Effector memory CD4-positive, alpha-beta T cell (primary cell): ENCODE results near the gene JCAD.

Experiments
- DNase-seq, 3 donors: peaks; one replicate each; pipeline ENCODE4 v3.0.0-alpha.2; 2020
- H3K27ac ChIP-seq: 2 replicates; pipeline ENCODE4 v1.7.0; 2013; ENCODE audit warnings: mild to moderate bottlenecking, low read length, moderate library complexity; ENCODE audit not compliant: insufficient read depth, poor library complexity, severe bottlenecking
- H3K27me3 ChIP-seq: replicated peaks from 2 replicates; pipeline ENCODE4 v1.7.0; 2013; ENCODE audit warnings: mild to moderate bottlenecking, low read length; ENCODE audit not compliant: insufficient read depth, control insufficient read depth, poor library complexity, severe bottlenecking
- H3K36me3 ChIP-seq: 2 replicates; pipeline ENCODE4 v1.7.0; 2013; ENCODE audit warnings: mild to moderate bottlenecking, low read length, moderate library complexity; ENCODE audit not compliant: control insufficient read depth, insufficient read depth
- H3K4me1 ChIP-seq: 2 replicates; pipeline ENCODE4 v1.7.0; 2013; ENCODE audit warnings: low read length, mild to moderate bottlenecking; ENCODE audit not compliant: control insufficient read depth, insufficient read depth, poor library complexity, severe bottlenecking
- H3K4me3 ChIP-seq: 2 replicates; pipeline ENCODE4 v1.7.0; 2013; ENCODE audit warnings: low read length, low read depth, mild to moderate bottlenecking; ENCODE audit not compliant: insufficient read depth, poor library complexity, severe bottlenecking
- H3K9me3 ChIP-seq: 2 replicates; pipeline ENCODE4 v1.7.0; 2013; ENCODE audit warnings: mild to moderate bottlenecking, low read length, moderate library complexity; ENCODE audit not compliant: control insufficient read depth

JCAD gene

GRCh38 chr10:29977171-29977570 lies 82.2 kb downstream of the JCAD start:
- Histone ChIP-seq H3K9me3 (no peaks in the 10 kb centered on the region), H3K4me3 (no peak overlapping the region), H3K4me1 (no peaks in the 10 kb centered on the region), H3K27me3 (no peaks in the 10 kb centered on the region), H3K36me3 (no peaks in the 10 kb centered on the region), H3K27ac (no peak overlapping the region)
- DNase-seq = no peak

GRCh38 chr10:29976134-29976533 lies 83.3 kb downstream of the JCAD start:
- no peak for DNase-seq
- Histone ChIP-seq H3K27ac (no peak overlapping the region), H3K4me3 (no peak overlapping the region), H3K4me1 (no peaks in the 10 kb centered on the region), H3K27me3 (no peaks in the 10 kb centered on the region), H3K9me3 (no peaks in the 10 kb centered on the region), H3K36me3 (no peaks in the 10 kb centered on the region)

GRCh38 chr10:29974773-29975172 lies 84.6 kb downstream of the JCAD start:
- H3K36me3 ChIP-seq = no peaks in the 10 kb centered on the region
- H3K9me3 ChIP-seq = no peaks in the 10 kb centered on the region

GRCh38 chr10:29973921-29974320 lies 85.5 kb downstream of the JCAD start:
- no peak overlapping the region for H3K4me3 ChIP-seq
- H3K36me3 ChIP-seq = no peaks in the 10 kb centered on the region
- no peaks in the 10 kb centered on the region for H3K9me3 ChIP-seq
- H3K4me1 ChIP-seq = no peaks in the 10 kb centered on the region
- DNase-seq = no peak
- no peaks in the 10 kb centered on the region for H3K27me3 ChIP-seq
- no peak overlapping the region for H3K27ac ChIP-seq

More at GRCh38 chr10:29974773-29975172, 84.6 kb downstream of the JCAD start:
- no peaks in the 10 kb centered on the region for H3K4me1 ChIP-seq
- H3K27me3 ChIP-seq = no peaks in the 10 kb centered on the region
- H3K27ac ChIP-seq = no peak overlapping the region
- H3K4me3 ChIP-seq = no peak overlapping the region
- no peak for DNase-seq

- H3K36me3 ChIP-seq = no peaks in the 10 kb centered on the region
- no peaks in the 10 kb centered on the region for H3K9me3 ChIP-seq
- no peak overlapping the region for H3K4me3 ChIP-seq
- no peak for DNase-seq
- no peak overlapping the region for H3K27ac ChIP-seq
- no peaks in the 10 kb centered on the region for H3K27me3 ChIP-seq
- H3K4me1 ChIP-seq = no peaks in the 10 kb centered on the region
These were observed 88.8 kb downstream of the JCAD start for GRCh38 chr10:29970576-29970975.

GRCh38 chr10:29970012-29970396 lies 89.4 kb downstream of the JCAD start:
- H3K27me3 ChIP-seq = no peaks in the 10 kb centered on the region
- no peaks in the 10 kb centered on the region for H3K36me3 ChIP-seq
- H3K27ac ChIP-seq = no peak overlapping the region
- H3K4me1 ChIP-seq = no peaks in the 10 kb centered on the region
- no peak overlapping the region for H3K4me3 ChIP-seq
- DNase-seq = no peak
- no peaks in the 10 kb centered on the region for H3K9me3 ChIP-seq

GRCh38 chr10:29969255-29970011 lies 90.0 kb downstream of the JCAD start:
- Histone ChIP-seq H3K4me3 (no peak overlapping the region), H3K36me3 (no peaks in the 10 kb centered on the region)

GRCh38 chr10:29968585-29968984 lies 90.8 kb downstream of the JCAD start:
- Histone ChIP-seq H3K27me3 (no peaks in the 10 kb centered on the region), H3K4me1 (no peaks in the 10 kb centered on the region), H3K27ac (no peak overlapping the region), H3K4me3 (no peak overlapping the region), H3K36me3 (no peaks in the 10 kb centered on the region), H3K9me3 (no peaks in the 10 kb centered on the region)
- no peak for DNase-seq

More at GRCh38 chr10:29969255-29970011, 90.0 kb downstream of the JCAD start:
- no peaks in the 10 kb centered on the region for H3K9me3 ChIP-seq
- no peaks in the 10 kb centered on the region for H3K4me1 ChIP-seq
- DNase-seq = no peak
- H3K27ac ChIP-seq = no peak overlapping the region
- no peaks in the 10 kb centered on the region for H3K27me3 ChIP-seq

- Histone ChIP-seq H3K27ac (no peak overlapping the region), H3K4me1 (no peaks in the 10 kb centered on the region), H3K27me3 (no peaks in the 10 kb centered on the region), H3K4me3 (no peak overlapping the region), H3K9me3 (no peaks in the 10 kb centered on the region), H3K36me3 (no peaks in the 10 kb centered on the region)
- no peak for DNase-seq
These were observed 93.1 kb downstream of the JCAD start for GRCh38 chr10:29966269-29966668.
